NB4 (cell line): ENCODE data around the gene CASP6.

Experiments
- DNase-seq: peaks from one replicate; pipeline ENCODE4 v3.0.0; 2010; ENCODE audit warnings: low read depth
- H3K4me3 ChIP-seq: one replicate; pipeline ENCODE4 v1.5.1; 2011; ENCODE audit warnings: mild to moderate bottlenecking, low read depth, low read length, moderate library complexity
- MYC ChIP-seq: IDR thresholded peaks from 2 replicates; pipeline ENCODE4 v1.6.1; 2011; ENCODE audit warnings: low read depth, low read length
- POLR2A ChIP-seq: IDR thresholded peaks from 2 replicates; pipeline ENCODE4 v1.6.1; 2011; ENCODE audit warnings: mild to moderate bottlenecking; ENCODE audit not compliant: insufficient read length; ENCODE audit errors: extremely low read depth
- TF ChIP-seq, protein P1 (sequence below): IDR thresholded peaks from 2 replicates; pipeline ENCODE4 v1.6.1; 2011; ENCODE audit warnings: low read depth, low read length
- TF ChIP-seq, protein P2 (sequence below): IDR thresholded peaks from one replicate; pipeline ENCODE4 v1.5.1; 2012; ENCODE audit warnings: low read depth, low read length

CASP6 gene

DNA sequence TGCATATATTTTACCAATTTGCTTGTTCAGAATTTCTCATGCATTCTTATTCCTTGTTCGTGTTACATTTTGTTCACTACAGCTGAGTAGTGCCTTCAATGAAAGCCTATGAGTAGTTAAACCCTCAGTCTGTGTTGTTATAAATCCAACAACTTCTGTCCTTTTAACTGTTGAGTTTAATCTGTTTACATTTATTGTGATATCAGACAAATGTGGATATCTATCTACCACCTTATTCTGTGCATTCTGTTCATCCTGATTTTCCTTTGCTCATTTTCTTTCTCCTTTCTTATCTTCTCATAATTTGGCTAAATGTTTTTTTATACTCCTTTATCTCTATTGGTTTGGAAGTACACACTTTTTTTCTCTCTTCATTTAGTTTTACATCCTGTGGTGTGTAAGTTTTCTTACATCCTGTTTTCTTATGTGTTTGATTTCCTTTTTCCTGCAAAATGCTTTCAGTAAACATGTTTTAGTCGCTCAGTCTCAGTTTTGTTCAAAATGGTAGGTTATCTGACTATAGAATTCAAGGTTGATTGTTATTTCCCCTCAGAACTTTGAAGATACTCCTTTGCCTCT, 54.2 kb downstream of the CASP6 start:
- TF ChIP-seq MYC (no peak), POLR2A (no peak)
- TF ChIP-seq, protein P1, sequence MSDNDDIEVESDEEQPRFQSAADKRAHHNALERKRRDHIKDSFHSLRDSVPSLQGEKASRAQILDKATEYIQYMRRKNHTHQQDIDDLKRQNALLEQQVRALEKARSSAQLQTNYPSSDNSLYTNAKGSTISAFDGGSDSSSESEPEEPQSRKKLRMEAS: no peak
- TF ChIP-seq, protein P2, sequence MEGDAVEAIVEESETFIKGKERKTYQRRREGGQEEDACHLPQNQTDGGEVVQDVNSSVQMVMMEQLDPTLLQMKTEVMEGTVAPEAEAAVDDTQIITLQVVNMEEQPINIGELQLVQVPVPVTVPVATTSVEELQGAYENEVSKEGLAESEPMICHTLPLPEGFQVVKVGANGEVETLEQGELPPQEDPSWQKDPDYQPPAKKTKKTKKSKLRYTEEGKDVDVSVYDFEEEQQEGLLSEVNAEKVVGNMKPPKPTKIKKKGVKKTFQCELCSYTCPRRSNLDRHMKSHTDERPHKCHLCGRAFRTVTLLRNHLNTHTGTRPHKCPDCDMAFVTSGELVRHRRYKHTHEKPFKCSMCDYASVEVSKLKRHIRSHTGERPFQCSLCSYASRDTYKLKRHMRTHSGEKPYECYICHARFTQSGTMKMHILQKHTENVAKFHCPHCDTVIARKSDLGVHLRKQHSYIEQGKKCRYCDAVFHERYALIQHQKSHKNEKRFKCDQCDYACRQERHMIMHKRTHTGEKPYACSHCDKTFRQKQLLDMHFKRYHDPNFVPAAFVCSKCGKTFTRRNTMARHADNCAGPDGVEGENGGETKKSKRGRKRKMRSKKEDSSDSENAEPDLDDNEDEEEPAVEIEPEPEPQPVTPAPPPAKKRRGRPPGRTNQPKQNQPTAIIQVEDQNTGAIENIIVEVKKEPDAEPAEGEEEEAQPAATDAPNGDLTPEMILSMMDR: no peak
- no peak overlapping the region for H3K4me3 ChIP-seq
- no peak for DNase-seq

DNA sequence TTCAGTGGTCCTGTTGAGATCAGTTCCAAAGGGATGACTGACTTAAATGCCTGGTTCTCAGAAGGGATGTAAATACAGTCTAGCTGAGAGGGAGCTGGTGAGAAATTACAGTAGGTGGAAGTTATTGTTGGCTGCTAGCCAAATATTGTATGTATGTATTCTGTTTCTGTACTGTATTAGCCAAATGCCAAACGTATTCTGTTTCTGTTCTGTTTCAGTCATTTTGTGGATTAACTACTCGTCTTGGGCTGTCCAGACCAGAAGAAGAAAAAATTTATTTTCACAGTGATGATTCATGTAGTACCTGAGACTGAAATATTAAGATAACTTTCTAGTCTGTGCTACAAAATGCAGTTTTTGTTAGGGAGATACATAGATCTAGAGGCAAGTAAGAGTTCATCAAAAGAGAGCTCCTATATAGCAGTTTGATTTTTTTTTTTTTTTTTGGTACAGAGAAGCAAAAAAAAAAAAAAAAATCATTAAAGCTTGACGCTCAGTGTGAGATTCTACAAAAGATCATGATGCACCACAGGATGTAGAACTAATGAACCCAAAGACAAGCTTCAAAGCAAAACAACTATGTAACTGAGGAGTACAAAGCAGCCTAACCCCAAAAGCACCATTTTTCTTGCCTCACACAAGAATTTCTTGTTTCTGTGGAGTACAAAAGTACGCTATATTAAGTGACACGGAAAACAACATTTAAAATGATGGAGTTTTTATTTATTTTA, 54.8 kb downstream of the CASP6 start:
- no peak for DNase-seq

DNA sequence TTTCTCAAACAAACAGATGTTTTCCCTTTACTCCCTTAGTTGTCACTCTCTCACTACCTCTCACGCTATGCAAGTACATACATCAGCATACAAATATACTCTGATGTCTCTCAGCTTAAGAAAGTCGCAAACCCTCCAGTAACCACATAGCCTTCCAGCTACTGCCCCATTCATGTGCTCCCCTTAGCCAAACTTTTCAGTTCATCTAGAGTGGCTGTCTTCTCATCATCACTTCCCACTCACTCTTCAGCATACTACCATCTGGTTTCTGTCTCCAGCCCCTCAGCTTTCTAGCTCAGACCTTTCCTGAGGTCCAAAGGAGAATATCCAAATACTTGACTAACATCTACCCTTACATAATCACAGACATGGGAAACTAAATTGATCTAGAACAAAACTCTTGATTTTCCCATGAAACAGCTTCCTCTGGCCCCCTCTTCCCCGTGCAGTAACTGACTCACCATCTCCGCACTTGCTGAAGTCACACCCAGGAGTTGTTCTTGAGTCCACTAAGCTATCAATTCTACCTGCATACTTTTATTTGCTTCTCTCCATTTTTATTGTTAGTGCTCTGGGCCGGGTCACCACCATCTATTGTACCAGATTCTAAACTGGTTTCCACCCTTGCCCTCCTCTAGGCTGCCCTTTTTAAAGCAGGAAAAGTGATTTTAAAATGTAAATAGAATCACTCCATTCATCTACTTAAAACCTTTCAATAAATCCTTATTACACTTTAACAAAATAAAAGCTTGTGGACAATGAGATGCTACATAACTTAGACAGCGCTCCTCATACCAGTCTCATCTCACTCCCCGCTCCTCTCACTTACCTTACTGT, 57.2 kb downstream of the CASP6 start:
- H3K4me3 ChIP-seq: no peak overlapping the region
- no peak for DNase-seq
- TF ChIP-seq POLR2A: no peak
- TF ChIP-seq, protein P2: no peak
- TF ChIP-seq, protein P1: no peak
- TF ChIP-seq MYC: no peak

More for the DNA sequence above, 54.8 kb downstream of the CASP6 start:
- no peak overlapping the region for H3K4me3 ChIP-seq
- TF ChIP-seq MYC (no peak), POLR2A (no peak)
- TF ChIP-seq, protein P2: no peak
- TF ChIP-seq, protein P1: no peak

DNA sequence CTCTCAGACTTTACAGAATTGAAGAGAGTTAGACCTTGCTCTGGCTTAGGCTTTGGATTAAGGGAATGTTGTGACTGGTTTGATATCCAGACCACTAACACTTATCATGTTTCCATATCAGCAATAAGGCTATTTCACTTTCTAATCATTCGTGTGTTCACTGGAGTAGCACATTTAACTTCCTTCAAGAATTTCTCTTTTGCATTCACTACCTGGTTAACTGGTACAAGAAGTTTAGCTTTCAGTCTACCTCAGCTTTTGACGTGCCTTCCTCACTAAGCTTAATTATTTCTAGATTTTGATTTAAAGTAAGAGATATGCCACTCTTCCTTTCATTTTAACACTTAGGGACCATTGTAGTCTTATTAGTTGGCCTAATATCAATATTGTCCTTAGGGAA, 62.6 kb downstream of the CASP6 start:
- TF ChIP-seq MYC (no peak), POLR2A (no peak)
- TF ChIP-seq, protein P1: no peak
- TF ChIP-seq, protein P2: no peak
- H3K4me3 ChIP-seq: no peak overlapping the region
- DNase-seq: no peak
